ENCODE data around the gene NCKAP5. TPM values are rescaled to one million over a fixed set of nuclear protein-coding genes. Genes with fewer than 3 reads are reported as not detected.

NCKAP5 gene
- total RNA-seq, 1 donor from 2014 or later, result 2.8 TPM

GRCh38 chr2:133503927-133504326 lies 64.3 kb downstream of the NCKAP5 start:
- DNase-seq, result no peak
- no peak for ATAC-seq
- intact Hi-C loops (cut with micrococcal nuclease), result no loop called here

GRCh38 chr2:133503323-133503722 lies 64.9 kb downstream of the NCKAP5 start:
- intact Hi-C loops (cut with micrococcal nuclease), result no loop called here
- DNase-seq, result no peak
- no peak for ATAC-seq

DNA sequence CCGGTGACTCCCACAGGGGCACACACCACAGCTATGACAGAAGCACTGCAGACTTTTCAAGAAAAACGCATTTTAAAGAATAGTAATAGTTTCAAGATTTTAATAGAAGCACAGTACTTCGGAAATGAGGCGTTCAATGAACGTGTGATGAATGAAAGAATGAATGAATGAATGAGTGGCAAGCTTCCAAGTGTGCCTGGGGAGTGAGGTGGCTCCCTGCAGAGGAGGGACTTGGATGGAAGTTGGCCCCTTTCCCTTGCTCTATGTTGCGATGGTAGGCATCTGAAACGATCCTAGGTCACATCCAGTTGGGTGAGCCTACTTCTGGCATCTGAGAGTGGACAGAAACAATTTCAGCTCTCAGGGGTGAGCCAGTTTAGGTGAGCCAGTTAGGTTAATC lies 65.6 kb downstream of the NCKAP5 start:
- DNase-seq (no peak), ATAC-seq (no peak)
- intact Hi-C loops (cut with micrococcal nuclease), result no loop called here

DNA sequence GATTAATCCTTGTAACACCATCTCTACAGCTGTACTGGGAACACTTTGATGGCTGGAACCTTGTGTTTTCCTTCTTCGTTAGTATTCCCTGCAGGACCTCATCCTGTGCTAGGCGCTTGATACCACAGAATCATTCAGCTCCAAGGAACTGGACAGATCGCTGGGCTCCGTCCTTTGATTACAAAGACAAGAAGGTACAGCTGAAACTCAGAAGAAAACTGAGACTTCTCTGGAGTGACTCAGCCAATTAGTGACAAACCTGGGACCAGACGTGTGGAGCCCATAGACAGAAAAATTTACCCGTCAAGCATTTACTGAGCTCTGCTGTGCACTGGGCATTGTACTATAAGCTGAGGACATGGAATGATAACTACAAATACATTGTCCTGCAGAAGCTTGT lies 67.3 kb downstream of the NCKAP5 start:
- ATAC-seq (no peak), DNase-seq (no peak)
- intact Hi-C loops (cut with micrococcal nuclease), result no loop called here

- ATAC-seq, result no peak
- no peak for DNase-seq
- intact Hi-C loops (cut with micrococcal nuclease), result no loop called here
Measured at GRCh38 chr2:133498662-133499585, 69.3 kb downstream of the NCKAP5 start.

GRCh38 chr2:133497951-133498565 lies 70.2 kb downstream of the NCKAP5 start:
- DNase-seq (no peak), ATAC-seq (no peak)
- intact Hi-C loops (cut with micrococcal nuclease), result no loop called here

DNA sequence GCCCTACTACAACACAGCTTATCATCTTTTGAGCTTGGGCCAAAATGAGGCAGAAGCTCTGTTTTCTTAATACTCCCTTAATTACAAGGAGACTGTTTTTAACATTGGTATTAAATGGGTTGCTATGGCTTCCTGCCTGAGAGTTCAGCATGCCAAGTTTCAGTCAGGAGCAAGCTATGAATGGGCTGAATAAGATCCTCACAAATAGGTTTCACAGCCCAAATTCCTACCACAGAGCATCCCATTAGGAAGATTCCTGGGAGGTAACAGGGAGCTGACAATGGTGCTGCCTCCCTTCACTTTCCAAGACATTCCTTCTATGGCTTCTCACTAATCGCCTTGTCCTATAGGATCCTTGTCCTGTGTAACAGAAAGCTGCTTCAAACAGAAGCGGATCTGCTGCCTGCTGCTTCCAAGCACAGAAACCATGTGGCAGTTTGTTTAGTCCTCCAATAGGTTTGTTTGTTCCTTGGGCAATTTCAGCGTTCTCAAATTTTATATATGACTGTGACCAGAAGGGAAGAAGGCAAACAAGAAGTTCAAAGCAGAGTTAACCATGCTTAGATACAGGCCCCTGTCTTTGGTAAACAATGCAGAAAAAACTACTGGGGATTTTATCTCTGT lies 70.9 kb downstream of the NCKAP5 start:
- ATAC-seq (no peak), DNase-seq (no peak)
- intact Hi-C loops (cut with micrococcal nuclease), result no loop called here

GRCh38 chr2:133496501-133497269 lies 71.6 kb downstream of the NCKAP5 start:
- no peak for DNase-seq
- intact Hi-C loops (cut with micrococcal nuclease), result no loop called here
- ATAC-seq, result no peak

- DNase-seq (no peak), ATAC-seq (peak; percentile 60)
- intact Hi-C loops (cut with micrococcal nuclease), result no loop called here
Measured at GRCh38 chr2:133495226-133495625, 73.0 kb downstream of the NCKAP5 start.

GRCh38 chr2:133492719-133493380 lies 75.4 kb downstream of the NCKAP5 start:
- no peak for DNase-seq
- intact Hi-C loops (cut with micrococcal nuclease), result no loop called here
- ATAC-seq, result peak; percentile 31

- ATAC-seq, result peak; percentile 70
- intact Hi-C loops (cut with micrococcal nuclease), result no loop called here
Measured at GRCh38 chr2:133490411-133490980, 77.8 kb downstream of the NCKAP5 start.

GRCh38 chr2:133489641-133490410 lies 78.4 kb downstream of the NCKAP5 start:
- intact Hi-C loops (cut with micrococcal nuclease), result no loop called here
- DNase-seq, result peak; percentile 68
- peak; percentile 91 for ATAC-seq

More at GRCh38 chr2:133490411-133490980, 77.8 kb downstream of the NCKAP5 start:
- DNase-seq, result no peak

DNA sequence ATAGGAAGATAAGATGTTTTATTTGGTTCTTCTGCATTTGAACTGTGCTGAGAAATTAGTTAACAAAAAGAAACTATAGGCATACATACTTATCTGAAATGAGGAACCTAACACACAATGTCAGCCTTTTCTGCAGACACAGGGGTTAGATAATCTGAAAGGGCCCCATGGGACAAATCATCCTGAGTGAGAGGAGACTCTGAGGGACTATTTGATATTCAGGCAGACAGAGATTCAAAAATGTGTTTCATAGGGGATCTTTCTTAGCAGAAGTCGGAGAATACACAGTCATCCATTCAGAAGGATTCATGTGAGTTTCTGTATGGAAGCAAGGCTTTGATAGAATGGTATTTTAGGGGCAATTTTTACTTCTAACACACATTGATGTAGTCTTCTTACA lies 79.1 kb downstream of the NCKAP5 start:
- ATAC-seq (no peak), DNase-seq (no peak)
- intact Hi-C loops (cut with micrococcal nuclease), result no loop called here

- no peak for ATAC-seq
- intact Hi-C loops (cut with micrococcal nuclease), result no loop called here
Measured at GRCh38 chr2:133486771-133487191, 81.5 kb downstream of the NCKAP5 start.

DNA sequence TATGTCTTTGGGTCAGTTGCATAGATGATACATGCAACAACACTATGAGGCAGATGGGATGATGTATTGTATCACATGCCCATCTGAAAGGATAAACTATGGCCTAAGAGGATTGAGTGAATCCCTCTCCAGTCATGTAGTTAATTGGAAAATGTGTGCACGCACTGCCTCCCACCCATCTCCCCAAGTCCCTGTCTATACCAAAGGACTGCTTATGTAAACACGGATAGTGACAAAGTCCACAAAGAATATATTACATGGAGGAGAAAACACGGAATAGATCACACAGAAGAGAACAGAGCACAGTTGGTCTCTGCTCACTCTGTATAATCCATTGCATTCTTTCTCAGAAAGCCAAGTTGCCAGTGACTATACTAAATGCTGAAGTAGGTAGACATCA lies 82.4 kb downstream of the NCKAP5 start:
- intact Hi-C loops (cut with micrococcal nuclease), result no loop called here
- no peak for ATAC-seq
- no peak for DNase-seq

More at GRCh38 chr2:133486771-133487191, 81.5 kb downstream of the NCKAP5 start:
- DNase-seq, result no peak

DNA sequence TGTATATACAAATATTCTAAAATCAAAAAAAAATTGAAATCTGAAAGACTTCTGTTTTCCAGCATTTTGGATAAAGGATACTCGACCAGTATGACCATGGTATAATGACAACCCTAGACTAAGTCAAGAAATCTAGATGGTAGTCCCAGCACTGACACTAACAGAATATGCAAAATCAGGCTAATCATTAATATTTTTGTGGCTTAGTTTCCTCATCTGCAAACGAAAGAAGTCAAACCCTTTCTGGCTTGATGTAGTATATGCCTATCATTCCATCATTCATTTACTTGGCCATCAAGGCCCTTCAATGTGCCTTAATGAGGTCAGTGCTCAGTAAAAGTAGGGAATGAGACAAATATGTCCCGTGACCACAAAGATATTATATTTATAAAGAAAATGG lies 83.5 kb downstream of the NCKAP5 start:
- intact Hi-C loops (cut with micrococcal nuclease), result no loop called here
- no peak for ATAC-seq
- no peak for DNase-seq

- DNase-seq (no peak), ATAC-seq (peak; percentile 57)
- intact Hi-C loops (cut with micrococcal nuclease), result no loop called here
Measured at GRCh38 chr2:133484106-133484505, 84.2 kb downstream of the NCKAP5 start.

DNA sequence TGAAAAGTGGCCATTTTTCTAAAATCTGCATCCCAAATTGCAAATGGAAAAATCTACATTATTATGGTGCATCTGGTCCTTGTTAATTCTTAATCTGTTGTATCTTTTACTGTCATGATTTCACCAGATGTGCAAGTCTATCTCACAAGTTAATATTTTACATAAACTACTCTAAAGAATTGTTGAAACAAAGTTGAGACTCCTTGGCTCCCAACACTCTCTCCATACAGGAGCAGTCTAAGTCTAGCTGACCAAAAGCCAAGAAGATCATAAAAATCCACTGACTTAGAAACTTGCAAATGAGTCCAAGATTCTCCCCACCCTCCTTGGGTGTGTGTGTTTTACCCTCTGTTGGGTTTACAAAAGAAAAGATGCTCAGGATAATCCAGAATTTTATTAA lies 85.1 kb downstream of the NCKAP5 start:
- ATAC-seq, result no peak
- DNase-seq, result no peak
- intact Hi-C loops (cut with micrococcal nuclease), result no loop called here
